K562 (cell line): ENCODE measurements around the gene PTGER3. TPM values are rescaled to one million over a fixed set of nuclear protein-coding genes. Genes with fewer than 3 reads are reported as not detected.

Experiments used
- ATAC-seq: fragments of 200-7000 bp; cut with Tn5 transposase; 3 replicates; pipeline ENCODE4 v1.9.1; 2020; ENCODE audit warnings: moderate library complexity
- BruUV-seq: library from RNA; stranded (reverse); fragments of 400-500 nt; replicated peaks from 2 replicates; lab custom pipeline; 2021; lab: Mats Ljungman, UMichigan
- CTCF ChIA-PET: fragments of 300-600 bp; formaldehyde crosslinking; extraction: SDS; loops from one replicate; lab custom pipeline; 2021; ENCODE audit warnings: low intra/inter-chr PET ratio; lab: Yijun Ruan, JAX
- POLR2A ChIA-PET: fragments of 300-600, 350-650 bp; sonication (Branson Sonifier 250); formaldehyde crosslinking; extraction: SDS; loops from one replicate; lab custom pipeline; 2021; ENCODE audit warnings: antibody characterized with exemption, inconsistent platforms; lab: Yijun Ruan, JAX
- DNase-seq, 4 experiments: peaks; one replicate each; pipeline versions ENCODE4 v3.0.0 to v3.0.0-alpha.2; 2011 to 2018; ENCODE audit warnings: low spot score in 3 of 4, mixed read lengths in 3 of 4; ENCODE audit errors: extremely low read depth in 1 of 4
- FAIRE-seq: peaks from 2 replicates; lab custom pipeline; 2011; peaks lifted over from hg19 to GRCh38; lab: Jason Lieb, UNC
- H2AFZ ChIP-seq: 2 replicates; pipeline ENCODE4 v1.6.0; 2011; ENCODE audit warnings: low read depth, low read length, control low read depth, inconsistent platforms
- H3K27ac ChIP-seq: fragments of 200-600 bp; 3 replicates; pipeline ENCODE4 v1.8.0; 2011; ENCODE audit warnings: low read depth, mild to moderate bottlenecking, control low read depth, inconsistent platforms, low read length, moderate library complexity, mixed read lengths; ENCODE audit errors: extremely low read depth
- H3K27me3 ChIP-seq, 2 experiments: fragments of 300-600 bp in 1 of 2; 2 replicates in 1 of 2; 3 replicates in 1 of 2; pipeline versions ENCODE4 v1.6.0 to v1.8.0; 2011; ENCODE audit warnings: inconsistent platforms in 2 of 2, low read length in 2 of 2, mild to moderate bottlenecking in 1 of 2, mixed read lengths in 1 of 2, moderate library complexity in 1 of 2; ENCODE audit not compliant: control insufficient read depth in 2 of 2, insufficient read depth in 2 of 2
- H3K36me3 ChIP-seq: fragments of 300-600 bp; 3 replicates; pipeline ENCODE4 v1.8.0; 2011; ENCODE audit warnings: mild to moderate bottlenecking, low read length, inconsistent platforms; ENCODE audit not compliant: control insufficient read depth, insufficient read depth
- H3K4me1 ChIP-seq, 2 experiments: fragments of 200-600 bp in 1 of 2; replicated peaks in 1 of 2; 2 replicates in 1 of 2; 3 replicates in 1 of 2; pipeline versions ENCODE4 v1.5.1 to v1.8.0; 2011; ENCODE audit warnings: inconsistent platforms in 2 of 2, low read length in 2 of 2, mild to moderate bottlenecking in 1 of 2, mixed read lengths in 1 of 2, moderate library complexity in 1 of 2; ENCODE audit not compliant: control insufficient read depth in 2 of 2, insufficient read depth in 2 of 2
- H3K4me2 ChIP-seq: 2 replicates; pipeline ENCODE4 v1.6.1; 2011; ENCODE audit warnings: low read length, control low read depth, inconsistent platforms, mixed read lengths; ENCODE audit not compliant: insufficient read depth
- H3K4me3 ChIP-seq: fragments of 200-600 bp; sonication (generic), shearing (Covaris generic); 2 replicates; pipeline ENCODE4 v1.5.1; 2016; ENCODE audit warnings: control low read depth, inconsistent platforms
- H3K79me2 ChIP-seq: fragments of 200-600 bp; 3 replicates; pipeline ENCODE4 v1.8.0; 2011; ENCODE audit warnings: low read length, inconsistent platforms; ENCODE audit not compliant: control insufficient read depth, insufficient read depth
- H3K9ac ChIP-seq, 2 experiments: 2 replicates each; pipeline versions ENCODE4 v1.6.0 to v1.6.1; 2011; ENCODE audit warnings: low read depth in 2 of 2, low read length in 2 of 2, control low read depth in 1 of 2, inconsistent platforms in 1 of 2, mild to moderate bottlenecking in 1 of 2, mixed read lengths in 1 of 2; ENCODE audit not compliant: insufficient read depth in 1 of 2
- H3K9me1 ChIP-seq: one replicate; pipeline ENCODE4 v1.6.0; 2011; ENCODE audit warnings: inconsistent platforms, mild to moderate bottlenecking, low read length, moderate library complexity; ENCODE audit not compliant: control insufficient read depth, insufficient read depth
- H3K9me3 ChIP-seq: replicated peaks from 2 replicates; pipeline ENCODE4 v1.5.1; 2011; ENCODE audit warnings: low read depth, low read length, inconsistent platforms; ENCODE audit not compliant: control insufficient read depth, insufficient read depth
- H4K20me1 ChIP-seq: replicated peaks from 2 replicates; pipeline ENCODE4 v1.6.1; 2011; ENCODE audit warnings: low read length, inconsistent platforms, mixed read lengths; ENCODE audit not compliant: control insufficient read depth, insufficient read depth
- BMI1 ChIP-seq: fragments of 150-350 bp; IDR thresholded peaks from 2 replicates; pipeline ENCODE4 v1.6.1; 2014; ENCODE audit warnings: low read length
- CCNT2 ChIP-seq: IDR thresholded peaks from 2 replicates; pipeline ENCODE4 v1.6.1; 2011; ENCODE audit warnings: borderline replicate concordance, low read depth, mild to moderate bottlenecking, moderate library complexity, mixed read lengths, low read length; ENCODE audit not compliant: insufficient read length; ENCODE audit errors: extremely low read depth
- CREB3 ChIP-seq: fragments of 450-650 bp; conservative IDR thresholded peaks from 2 replicates; pipeline ENCODE4 v1.6.1; 2016; ENCODE audit warnings: missing genetic modification characterization, low read depth, mild to moderate bottlenecking, missing compliant biosample characterization, moderate library complexity
- ETV6 ChIP-seq, 3 experiments: fragments of 150-350 bp in 1 of 3; sonication (generic) in 1 of 3; formaldehyde crosslinking in 1 of 3; IDR thresholded peaks; 2 replicates each; pipeline versions ENCODE4 v1.6.1 to v1.8.0; 2014 to 2022; ENCODE audit warnings: borderline replicate concordance in 2 of 3, low read depth in 2 of 3, antibody characterized with exemption in 1 of 3, low read length in 1 of 3, mild to moderate bottlenecking in 1 of 3, missing genetic modification reagents in 1 of 3
- GATAD2B ChIP-seq: fragments of 450-650 bp; IDR thresholded peaks from 2 replicates; pipeline ENCODE4 v1.6.1; 2017; ENCODE audit warnings: mild to moderate bottlenecking, borderline replicate concordance
- GTF2F1 ChIP-seq: IDR thresholded peaks from 2 replicates; pipeline ENCODE4 v1.6.1; 2011; ENCODE audit warnings: low read depth, low read length, improper control_type of control experiment
- KDM5B ChIP-seq: fragments of 200-600 bp; sonication (generic); IDR thresholded peaks from 2 replicates; pipeline ENCODE4 v1.6.1; 2012; ENCODE audit warnings: low read depth, mild to moderate bottlenecking, moderate library complexity, low read length, control low read depth, inconsistent platforms; ENCODE audit not compliant: insufficient replicate concordance
- MXD1 ChIP-seq: fragments of 250-450 bp; sonication (Bioruptor Pico); IDR thresholded peaks from 2 replicates; pipeline ENCODE4 v1.8.0; 2021; ENCODE audit warnings: borderline replicate concordance, mild to moderate bottlenecking, moderate library complexity; ENCODE audit not compliant: poor library complexity, severe bottlenecking
- POLR2H ChIP-seq: IDR thresholded peaks from 2 replicates; pipeline ENCODE4 v1.6.1; 2016; ENCODE audit warnings: missing genetic modification characterization, low read depth, mild to moderate bottlenecking, control low read depth, missing compliant biosample characterization, moderate library complexity
- PRPF4 ChIP-seq: fragments of 200-400 bp; formaldehyde crosslinking; IDR thresholded peaks from one replicate; pipeline ENCODE4 v1.6.1; 2017; ENCODE audit warnings: low read length, low read depth, mild to moderate bottlenecking; ENCODE audit not compliant: insufficient read depth, poor library complexity, severe bottlenecking
- RBM14 ChIP-seq: fragments of 200-400 bp; formaldehyde crosslinking; IDR thresholded peaks from 2 replicates; pipeline ENCODE4 v1.6.1; 2018; ENCODE audit warnings: low read depth, mild to moderate bottlenecking, low read length, moderate library complexity, borderline replicate concordance; ENCODE audit not compliant: insufficient read depth
- SNRNP70 ChIP-seq: fragments of 200-400 bp; formaldehyde crosslinking; optimal IDR thresholded peaks from 2 replicates; pipeline ENCODE3; 2017; ENCODE audit warnings: low read depth, low read length
- SUPT5H ChIP-seq: fragments of 450-650 bp; IDR thresholded peaks from 2 replicates; pipeline ENCODE4 v1.6.1; 2016
- ZNF146 ChIP-seq: IDR thresholded peaks from one replicate; pipeline ENCODE4 v1.6.1; 2018; ENCODE audit warnings: missing compliant biosample characterization; ENCODE audit not compliant: unreplicated experiment
- ZNF253 ChIP-seq: fragments of 250-450 bp; sonication (Bioruptor Pico); conservative IDR thresholded peaks from 2 replicates; pipeline ENCODE4 v1.6.1; 2021; ENCODE audit warnings: mild to moderate bottlenecking
- ZNF445 ChIP-seq: fragments of 250-450 bp; sonication (Bioruptor Pico); IDR thresholded peaks from 2 replicates; pipeline ENCODE4 v1.4.0; 2020; ENCODE audit warnings: low read depth, mild to moderate bottlenecking, moderate library complexity
- WGBS: fragments of 100-300 bp; shearing (Covaris generic); methylation state at CpG from one replicate; pipeline ENCODE4 v1.1.6; 2016; ENCODE audit warnings: low coverage, mixed read lengths; ENCODE audit not compliant: insufficient coverage; ENCODE audit errors: missing lambda C conversion rate; 5-methylcytosine and 5-hydroxymethylcytosine counted together
- in situ Hi-C: fragments of 300-500 bp; cut with MboI; formaldehyde crosslinking; loops from 4 replicates; pipeline ENCODE4 v1.15.0; 2018; ENCODE audit warnings: inconsistent platforms, mixed read lengths
- intact Hi-C: fragments of 100-400 bp; cut with micrococcal nuclease; formaldehyde crosslinking; loops from 2 replicates; pipeline ENCODE4 v1.14.2; 2022
- polyA plus RNA-seq, 8 experiments: library from polyadenylated mRNA; depleted of rRNA in 4 of 8; stranded (reverse) in 5 of 8; unstranded in 3 of 8; fragments of >200 nt; fragmentation: Nextera tagmentation in 2 of 8; fragmentation: Illumina TruSeq in 1 of 8; extraction: Ambion mirVana in 2 of 8; extraction: Trizol in 1 of 8; gene quantifications; 2 replicates each; pipeline versions ENCODE4 v1.2.1 to v1.2.3, GENCODE V29; 2011 to 2014; ENCODE audit warnings: inconsistent platforms in 1 of 8, missing spikeins in 1 of 8
- total RNA-seq, 7 experiments: library from RNA; depleted of rRNA in 6 of 7; stranded (reverse); fragments of >200 nt in 6 of 7; fragmentation: Illumina TruSeq in 2 of 7; extraction: Trizol in 2 of 7; gene quantifications; 2 replicates each; pipeline versions ENCODE4 v1.2.1 to v1.2.3, GENCODE V29; 2011 to 2021; ENCODE audit warnings: low replicate concordance in 1 of 7

PTGER3 gene
- total and polyA plus RNA-seq, 9 of the 15 experiments (the other 6 are each of a cell fraction or from before 2014, with no cell fraction given), result 3.8 to 28.5 (median 14.2) TPM

DNA sequence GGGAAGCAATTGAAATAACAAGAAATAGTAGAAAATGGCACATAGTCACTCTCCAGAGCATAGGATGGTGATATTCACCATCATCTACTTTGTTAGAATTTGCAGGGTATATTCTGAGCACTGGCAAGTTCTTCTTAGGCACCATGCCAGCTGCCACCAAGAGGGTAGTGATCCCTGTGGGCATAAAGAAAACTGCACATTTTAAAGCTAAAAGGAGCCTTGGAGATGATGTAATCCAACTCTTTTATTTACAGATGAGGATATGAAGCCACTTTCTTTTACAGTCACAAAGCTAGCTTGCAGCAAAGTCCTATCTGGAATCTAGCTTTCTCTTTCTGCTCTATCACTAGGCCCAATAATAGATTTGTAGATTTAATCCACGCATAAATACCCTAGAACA is 69.0 kb downstream of the PTGER3 start (continued):
- TF ChIP-seq RBM14 (no peak), PRPF4 (no peak), CCNT2 (no peak)

DNA sequence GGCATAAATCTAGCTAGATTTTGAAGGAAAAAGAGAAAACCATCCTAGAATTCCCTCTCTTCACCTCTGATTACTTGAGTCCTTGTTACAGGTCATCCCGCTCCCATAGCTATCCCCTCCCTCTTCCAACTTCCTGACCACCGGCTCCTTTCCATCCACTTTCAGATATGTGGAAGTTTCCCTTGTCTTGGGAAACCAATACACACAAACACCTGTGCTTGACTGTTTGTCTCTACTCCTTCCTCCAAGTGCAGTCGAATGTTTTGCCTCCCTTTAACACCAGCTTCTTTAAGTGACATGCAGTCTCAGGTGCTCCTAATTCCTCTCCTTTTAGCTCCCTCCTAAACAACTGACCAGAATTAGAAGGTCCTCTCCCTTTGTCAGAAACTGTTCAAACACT is 70.0 kb downstream of the PTGER3 start:
- Histone ChIP-seq H4K20me1 (no peaks in the 10 kb centered on the region), H3K79me2 (no peaks in the 10 kb centered on the region; the same call in 2 of the 3 replicates), H3K9me3 (no peaks in the 10 kb centered on the region), H3K36me3 (no peaks in the 10 kb centered on the region; the same call in 2 of the 3 replicates), H3K4me1 (no peaks in the 10 kb centered on the region; a peak in 2 of 5 replicates), H3K27me3 (no peaks in the 10 kb centered on the region), H3K9me1 (no peaks in the 10 kb centered on the region), H3K9ac (no peak overlapping the region), H3K4me3 (no peak overlapping the region), H2AFZ (no peak overlapping the region), H3K4me2 (no peak overlapping the region), H3K27ac (no peak overlapping the region)
- intact Hi-C loops, result no loop called here
- no peak for FAIRE-seq
- 34% methylated on average over 3 of the region's 3 CpGs for WGBS
- POLR2A ChIA-PET, result interaction anchor here (0.6 to 0.9 kb wide), 2 partner anchors 19 to 1839 kb away, joined by 3 read pairs; no protein-coding TSS in a partner anchor
- BruUV-seq, result no TSS peak
- in situ Hi-C loops, result no loop called here
- CTCF ChIA-PET, result no interaction called here
- ATAC-seq, result no peak
- DNase-seq, result no peak
- no peak for TF ChIP-seq SNRNP70
- no peak for TF ChIP-seq ETV6 (IDR thresholded peaks at IDR 0.05; ENCODE audit: borderline replicate concordance in 1 of 2, low read depth in 2 of 2, low read length in 1 of 2)
- TF ChIP-seq ETV6 (CRISPR knock-in tag; IDR thresholded peaks at IDR 0.05; ENCODE audit: borderline replicate concordance), result no peak
- no peak for TF ChIP-seq POLR2H (tag)
- TF ChIP-seq MXD1 (CRISPR knock-in tag), result no peak
- TF ChIP-seq ZNF445 (CRISPR knock-in tag), result no peak
- no peak for TF ChIP-seq ZNF253
- TF ChIP-seq SUPT5H, result no peak
- no peak for TF ChIP-seq GTF2F1
- no peak for TF ChIP-seq CREB3 (tag)
- no peak for TF ChIP-seq KDM5B
- TF ChIP-seq ZNF146 (CRISPR knock-in tag), result no peak
- no peak for TF ChIP-seq BMI1
- no peak for TF ChIP-seq GATAD2B
